WTC11 (cell line): ENCODE results near the gene PRLR. TPM values are rescaled to one million over a fixed set of nuclear protein-coding genes. Genes with fewer than 3 reads are reported as not detected.

ENCODE experiments used
- ATAC-seq: fragments of 200-7000 bp; cut with Tn5 transposase; 2 replicates; pipeline ENCODE4 v1.10.0; 2021; ENCODE audit warnings: mild to moderate bottlenecking, moderate library complexity
- CTCF ChIA-PET: fragments of 300-600 bp; sonication (Branson Sonifier 250); formaldehyde crosslinking; loops from one replicate; lab custom pipeline; 2021; ENCODE audit warnings: antibody characterized with exemption; lab: Charles Lee
- POLR2A ChIA-PET: fragments of 350-600 bp; sonication (Branson Sonifier 250); formaldehyde crosslinking; loops from one replicate; lab custom pipeline; 2021; ENCODE audit warnings: antibody characterized with exemption; lab: Charles Lee
- DNase-seq: peaks from one replicate; pipeline ENCODE4 v3.0.0; 2021; ENCODE audit warnings: low spot score
- H3K27ac Mint-ChIP-seq: 2 replicates; pipeline ENCODE4 v1.8.0; 2021; ENCODE audit warnings: mixed read lengths
- H3K27me3 Mint-ChIP-seq: 2 replicates; pipeline ENCODE4 v1.8.0; 2021; ENCODE audit warnings: low read depth, mild to moderate bottlenecking, moderate library complexity, mixed read lengths
- H3K36me3 Mint-ChIP-seq: 2 replicates; pipeline ENCODE4 v1.8.0; 2021; ENCODE audit warnings: mixed read lengths
- H3K4me1 Mint-ChIP-seq: 2 replicates; pipeline ENCODE4 v1.8.0; 2022; ENCODE audit warnings: mixed read lengths
- H3K4me3 Mint-ChIP-seq: 2 replicates; pipeline ENCODE4 v1.8.0; 2021; ENCODE audit warnings: mild to moderate bottlenecking, moderate library complexity, mixed read lengths
- H3K9me3 Mint-ChIP-seq: 2 replicates; pipeline ENCODE4 v1.8.0; 2021; ENCODE audit warnings: mixed read lengths
- AR ChIP-seq: fragments of 250-450 bp; sonication (Bioruptor Pico); IDR thresholded peaks from 2 replicates; pipeline ENCODE4 v1.9.0; 2021; ENCODE audit warnings: mild to moderate bottlenecking
- E2F1 ChIP-seq: sonication (generic); formaldehyde crosslinking; IDR thresholded peaks from 2 replicates; pipeline ENCODE4 v1.8.0; 2022; ENCODE audit warnings: mild to moderate bottlenecking, missing genetic modification reagents
- FOXK1 ChIP-seq: sonication (generic); formaldehyde crosslinking; IDR thresholded peaks from 2 replicates; pipeline ENCODE4 v1.8.0; 2022; ENCODE audit warnings: mild to moderate bottlenecking, moderate library complexity, missing genetic modification reagents
- HMGXB4 ChIP-seq: sonication (generic); formaldehyde crosslinking; IDR thresholded peaks from 2 replicates; pipeline ENCODE4 v1.8.1; 2023; ENCODE audit warnings: mild to moderate bottlenecking, moderate library complexity, missing genetic modification reagents
- JAZF1 ChIP-seq: fragments of 250-450 bp; sonication (Bioruptor Pico); IDR thresholded peaks from 2 replicates; pipeline ENCODE4 v1.9.0; 2021; ENCODE audit warnings: moderate library complexity, mild to moderate bottlenecking, inconsistent platforms
- NFATC4 ChIP-seq: fragments of 250-450 bp; sonication (Bioruptor Pico); IDR thresholded peaks from 2 replicates; pipeline ENCODE4 v1.9.0; 2021; ENCODE audit warnings: mild to moderate bottlenecking
- PRRX2 ChIP-seq: fragments of 250-450 bp; sonication (Bioruptor Pico); IDR thresholded peaks from 2 replicates; pipeline ENCODE4 v1.8.0; 2021; ENCODE audit warnings: mild to moderate bottlenecking
- RELA ChIP-seq: sonication (generic); formaldehyde crosslinking; IDR thresholded peaks from 2 replicates; pipeline ENCODE4 v1.8.1; 2022; ENCODE audit warnings: missing genetic modification reagents, mild to moderate bottlenecking, borderline replicate concordance
- SMAD4 ChIP-seq: sonication (generic); formaldehyde crosslinking; IDR thresholded peaks from 2 replicates; pipeline ENCODE4 v1.8.0; 2022; ENCODE audit warnings: mild to moderate bottlenecking, missing genetic modification reagents
- TEAD4 ChIP-seq: sonication (generic); formaldehyde crosslinking; IDR thresholded peaks from 2 replicates; pipeline ENCODE4 v1.8.0; 2022; ENCODE audit warnings: mild to moderate bottlenecking, missing genetic modification reagents
- ZNF232 ChIP-seq: sonication (generic); formaldehyde crosslinking; IDR thresholded peaks from 2 replicates; pipeline ENCODE4 v1.8.0; 2022; ENCODE audit warnings: mild to moderate bottlenecking, missing genetic modification reagents
- ZNF317 ChIP-seq: sonication (generic); formaldehyde crosslinking; IDR thresholded peaks from 2 replicates; pipeline ENCODE4 v1.8.1; 2023; ENCODE audit warnings: low read depth, mild to moderate bottlenecking, moderate library complexity, missing genetic modification reagents, borderline replicate concordance
- ZNF425 ChIP-seq: fragments of 250-450 bp; sonication (Bioruptor Pico); conservative IDR thresholded peaks from 2 replicates; pipeline ENCODE4 v1.9.0; 2021; ENCODE audit warnings: mild to moderate bottlenecking
- ZNF671 ChIP-seq: fragments of 250-450 bp; sonication (Bioruptor Pico); IDR thresholded peaks from 2 replicates; pipeline ENCODE4 v1.8.0; 2021; ENCODE audit warnings: mild to moderate bottlenecking
- total RNA-seq: library from RNA; stranded (reverse); gene quantifications from 3 replicates; pipeline ENCODE4 v1.2.3, GENCODE V29; 2021

Gene PRLR
- total RNA-seq, 1 experiment from 2014 or later: 3.2 TPM

- H3K27ac Mint-ChIP-seq: no peak overlapping the region
- no peaks in the 10 kb centered on the region for H3K9me3 Mint-ChIP-seq
- CTCF ChIA-PET: interaction anchor here (1.0 to 1.5 kb wide), 2 partner anchors 11 to 90 kb away, joined by 4 to 6 read pairs; no protein-coding TSS in a partner anchor
- DNase-seq (no peak), ATAC-seq (no peak)
- H3K4me1 Mint-ChIP-seq: peaks cover 20% of the 10 kb centered on the region
- POLR2A ChIA-PET: no interaction called here
- no peak overlapping the region for H3K4me3 Mint-ChIP-seq
- no peaks in the 10 kb centered on the region for H3K27me3 Mint-ChIP-seq
- TF ChIP-seq JAZF1 (CRISPR knock-in tag) (no peak), ZNF232 (CRISPR knock-in tag) (no peak), ZNF671 (CRISPR knock-in tag) (no peak), E2F1 (CRISPR knock-in tag) (no peak), PRRX2 (CRISPR knock-in tag) (no peak), TEAD4 (CRISPR knock-in tag) (no peak), RELA (CRISPR knock-in tag) (no peak), ZNF425 (no peak), NFATC4 (no peak)
- no peaks in the 10 kb centered on the region for H3K36me3 Mint-ChIP-seq
These were observed 137.6 kb downstream of the PRLR start for GRCh38 chr5:35092703-35093102.

- Mint-ChIP-seq H3K9me3 (no peaks in the 10 kb centered on the region), H3K36me3 (no peaks in the 10 kb centered on the region), H3K4me3 (no peak overlapping the region), H3K27me3 (no peaks in the 10 kb centered on the region; the same call in 1 of the 2 replicates)
- CTCF ChIA-PET: interaction anchor here (1.5 to 2.0 kb wide), 4 partner anchors 12 to 507 kb away, joined by 6 to 8 read pairs (median 8); no protein-coding TSS in a partner anchor
- ATAC-seq: no peak
- TF ChIP-seq HMGXB4 (CRISPR knock-in tag): no peak
- TF ChIP-seq SMAD4 (CRISPR knock-in tag): no peak
- no peak for TF ChIP-seq ZNF317 (CRISPR knock-in tag)
- no peak for TF ChIP-seq FOXK1 (CRISPR knock-in tag)
- no peak for TF ChIP-seq AR (CRISPR knock-in tag)
- TF ChIP-seq, all 79 proteins: peak for 0
- H3K27ac Mint-ChIP-seq: no peak overlapping the region
- POLR2A ChIA-PET: no interaction called here
- no peak for DNase-seq
- peaks cover 20% of the 10 kb centered on the region for H3K4me1 Mint-ChIP-seq
These were observed 138.6 kb downstream of the PRLR start for GRCh38 chr5:35091704-35092103.
